T-helper 9 cell (primary cell): ENCODE results near the gene IL6ST.

Experiments
- DNase-seq: peaks from one replicate; pipeline ENCODE4 v3.0.0-alpha.2; 2020

The IL6ST gene

DNA sequence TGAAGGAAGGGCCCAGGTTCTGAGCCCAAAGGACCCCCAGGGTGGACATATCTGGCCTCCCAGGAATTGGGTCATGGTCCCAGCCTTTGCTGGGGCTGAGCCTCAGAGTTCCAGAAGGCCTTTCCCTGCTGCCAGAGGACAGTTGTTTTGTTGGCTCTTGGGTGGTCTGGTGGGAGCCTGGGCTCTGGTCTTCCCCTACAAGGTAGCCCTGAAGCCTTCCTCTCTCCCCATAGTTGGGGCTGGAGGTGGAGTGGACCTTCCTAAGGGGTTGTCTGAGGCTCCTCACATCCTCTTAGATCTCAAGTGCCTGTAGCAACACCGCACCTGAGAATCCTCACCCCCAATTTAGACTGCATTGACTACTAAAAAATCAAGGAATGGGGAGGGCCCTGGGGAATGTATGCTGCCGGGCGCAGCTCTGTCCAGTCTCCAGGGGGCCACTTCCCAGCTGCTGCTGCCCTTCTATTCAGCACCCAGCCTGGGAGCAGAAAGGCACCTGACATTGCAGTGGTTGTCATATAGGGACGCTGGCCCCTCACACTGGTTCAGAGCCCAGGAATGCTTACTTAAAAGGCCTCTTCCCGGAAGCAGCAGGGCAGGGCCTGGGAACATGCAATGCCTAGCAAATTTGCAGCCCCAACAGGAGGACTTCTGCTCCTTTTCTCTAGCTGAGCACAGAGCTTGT, 77.2 kb downstream of the IL6ST start:
- DNase-seq = no peak

DNA sequence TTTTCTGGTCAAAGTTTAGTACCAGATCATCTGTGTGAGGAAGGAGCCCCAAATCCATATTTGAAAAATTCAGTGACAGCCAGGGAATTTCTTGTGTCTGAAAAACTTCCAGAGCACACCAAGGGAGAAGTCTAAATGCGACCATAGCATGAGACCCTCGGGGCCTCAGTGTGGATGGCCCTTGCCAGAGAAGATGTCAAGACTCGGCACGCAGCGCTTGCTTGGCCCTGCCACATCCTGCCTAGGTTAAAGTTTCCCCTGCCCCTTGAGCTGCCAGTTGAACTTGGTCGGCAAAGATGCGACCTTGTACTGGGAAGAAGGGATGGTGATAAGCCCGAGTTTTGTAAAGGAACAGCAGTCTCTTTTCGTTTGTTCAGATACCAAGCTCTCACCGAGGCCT, 77.8 kb downstream of the IL6ST start:
- DNase-seq = no peak

DNA sequence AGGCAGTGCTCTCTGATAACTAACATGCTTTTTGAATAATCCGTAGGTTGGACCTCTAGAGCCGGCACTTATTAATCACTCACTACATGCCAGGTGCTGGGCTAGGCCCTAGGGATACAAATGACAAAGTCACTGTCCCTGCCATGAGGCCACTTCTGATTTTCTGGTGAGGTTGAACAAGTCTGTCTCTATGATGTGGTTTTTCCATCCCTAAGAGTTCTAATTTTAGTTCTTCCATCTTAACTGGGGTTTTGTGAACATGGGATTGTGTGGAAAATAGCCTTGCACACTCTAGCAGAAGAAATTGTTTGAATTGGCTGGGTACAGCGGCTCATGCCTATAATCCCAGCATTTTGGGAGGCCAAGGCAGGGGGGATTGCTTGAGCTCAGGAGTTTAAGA, 79.0 kb downstream of the IL6ST start:
- no peak for DNase-seq

DNA sequence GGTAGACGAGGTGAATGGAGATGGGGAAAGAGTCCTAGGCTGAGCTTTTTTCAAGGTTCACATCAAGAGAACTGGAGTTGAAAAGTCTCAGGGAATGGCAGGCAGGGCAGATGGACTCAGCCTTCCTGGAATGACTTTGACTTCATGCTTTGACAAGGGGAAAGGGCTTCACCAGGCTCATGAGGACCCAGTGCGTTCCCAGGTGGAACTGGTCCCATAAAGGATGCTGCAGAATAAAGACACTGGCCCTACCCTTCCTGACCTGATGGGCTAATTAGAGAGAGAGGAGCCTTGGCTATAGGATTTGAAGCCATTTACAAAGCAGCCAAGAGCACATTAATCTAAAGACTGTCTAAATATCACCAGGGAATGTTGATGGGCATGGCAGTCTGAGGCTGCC, 79.8 kb downstream of the IL6ST start:
- no peak for DNase-seq

DNA sequence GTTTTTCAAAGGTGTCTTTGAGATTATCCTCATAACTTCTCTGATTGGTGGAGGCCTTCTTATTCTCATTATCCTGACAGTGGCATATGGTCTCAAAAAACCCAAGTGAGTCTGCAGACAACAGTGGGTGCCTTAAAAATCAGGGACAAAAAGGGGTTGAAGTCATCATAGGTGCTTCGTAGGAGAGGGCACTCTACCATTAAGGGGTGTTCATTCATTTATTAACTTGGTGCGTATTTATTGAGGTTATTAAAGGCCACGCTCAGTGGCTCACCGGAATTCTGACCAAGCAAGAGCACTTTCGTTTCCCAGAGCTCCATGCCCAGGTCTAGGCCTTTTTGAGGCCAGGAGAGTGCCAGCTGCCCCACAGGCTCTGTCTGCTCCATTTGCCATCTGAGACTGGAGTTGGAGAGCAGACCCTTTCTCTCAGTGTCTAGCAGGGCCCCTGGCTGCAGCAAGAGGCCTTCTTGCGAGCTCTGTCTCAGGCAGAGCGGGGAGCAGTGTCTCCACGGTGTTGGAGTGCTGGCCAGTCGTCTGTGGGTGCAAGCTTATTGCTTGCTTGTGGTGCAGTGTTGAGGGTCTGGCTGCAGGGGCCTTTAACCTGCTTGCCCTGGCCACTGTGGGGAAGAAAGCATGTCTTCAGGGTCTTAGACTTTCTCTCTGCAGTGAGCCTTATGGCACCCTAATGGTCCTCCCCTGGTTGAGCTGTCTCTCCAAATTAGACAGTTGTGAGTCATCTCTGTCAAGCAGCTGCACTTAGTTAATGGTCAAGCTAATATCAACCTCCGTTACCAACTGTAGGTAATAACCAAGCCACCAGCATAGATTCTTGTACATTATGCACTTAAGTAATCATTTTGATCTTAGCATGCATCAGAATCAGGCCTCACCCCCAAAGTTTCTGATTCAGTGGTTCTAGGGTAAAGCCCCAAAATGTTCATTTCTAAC, 81.0 kb downstream of the IL6ST start:
- no peak for DNase-seq

DNA sequence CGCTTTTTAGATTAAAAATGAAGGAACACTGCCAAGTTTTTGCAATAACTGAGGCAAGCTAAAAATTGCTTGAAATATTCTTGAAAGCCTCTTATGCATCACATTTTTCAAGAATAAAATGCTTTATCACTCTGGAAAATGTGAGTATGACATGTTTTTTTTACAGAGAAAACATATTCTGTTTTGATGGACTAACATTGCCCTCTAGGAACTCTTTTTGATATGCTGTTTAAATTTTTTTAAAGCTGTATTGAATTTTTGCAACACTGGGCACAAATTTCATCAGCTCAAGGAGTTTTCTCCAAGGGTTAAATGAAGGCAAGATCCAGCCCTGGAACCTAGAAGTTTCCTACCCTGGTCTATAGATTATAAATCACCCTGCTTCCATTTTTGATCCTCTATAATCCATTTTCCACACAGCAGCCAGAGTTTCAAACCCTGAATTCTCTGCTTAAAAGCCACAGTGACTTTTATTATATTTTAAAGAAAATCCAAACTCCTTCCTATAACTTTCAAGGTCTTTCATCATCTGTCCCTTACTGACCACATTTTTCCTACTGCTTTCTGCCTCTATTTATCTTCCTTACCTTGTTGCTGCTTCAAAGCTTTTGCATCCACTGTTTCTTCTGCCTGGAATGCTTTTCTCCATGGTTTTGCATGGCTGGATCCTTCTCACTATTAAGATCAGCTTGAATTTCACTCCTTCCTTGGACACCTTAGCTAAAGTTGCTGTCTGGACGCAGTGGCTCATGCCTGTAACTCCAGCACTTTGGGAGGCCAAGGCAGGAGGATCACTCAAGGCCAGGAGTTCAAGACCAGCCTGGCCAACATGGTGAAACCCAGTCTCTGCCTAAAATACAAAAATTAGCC, 82.7 kb downstream of the IL6ST start:
- DNase-seq = no peak

DNA sequence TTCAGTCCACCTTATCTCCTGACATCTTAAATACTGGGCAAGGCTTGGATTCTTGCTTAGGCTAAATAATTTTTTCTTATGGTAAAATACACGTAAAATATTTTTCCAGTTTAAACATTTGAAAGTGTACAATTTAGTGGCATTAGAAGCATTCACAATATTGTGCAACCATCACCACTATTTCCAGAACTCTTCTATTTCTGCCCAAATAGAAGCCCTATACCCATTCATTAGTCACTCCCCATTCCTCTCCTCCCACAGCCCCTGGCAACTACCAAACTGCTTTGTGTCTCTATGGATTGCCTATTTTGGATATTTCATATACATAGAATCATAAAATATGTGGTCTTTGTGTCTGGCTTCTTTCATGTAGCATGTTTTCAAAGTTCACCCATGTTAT, 86.0 kb downstream of the IL6ST start:
- DNase-seq = no peak

DNA sequence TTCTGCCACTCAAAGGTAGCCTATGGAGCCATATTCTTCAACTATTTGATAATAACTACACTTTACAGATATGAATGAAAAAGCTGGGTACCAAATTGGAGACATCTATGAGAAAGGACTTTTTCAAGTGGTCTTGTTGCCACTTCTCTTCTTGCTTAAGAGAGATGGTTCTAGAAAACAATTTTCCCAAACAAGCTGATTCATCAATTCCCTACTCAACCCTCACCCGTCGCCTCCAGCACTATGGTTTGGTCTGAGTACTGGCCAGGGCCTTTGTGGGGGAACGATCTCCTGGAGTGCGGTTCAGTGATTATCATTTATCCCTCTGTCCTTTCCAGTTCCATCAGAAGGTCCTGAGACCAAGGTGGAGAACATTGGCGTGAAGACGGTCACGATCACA, 86.8 kb downstream of the IL6ST start:
- DNase-seq = no peak

DNA sequence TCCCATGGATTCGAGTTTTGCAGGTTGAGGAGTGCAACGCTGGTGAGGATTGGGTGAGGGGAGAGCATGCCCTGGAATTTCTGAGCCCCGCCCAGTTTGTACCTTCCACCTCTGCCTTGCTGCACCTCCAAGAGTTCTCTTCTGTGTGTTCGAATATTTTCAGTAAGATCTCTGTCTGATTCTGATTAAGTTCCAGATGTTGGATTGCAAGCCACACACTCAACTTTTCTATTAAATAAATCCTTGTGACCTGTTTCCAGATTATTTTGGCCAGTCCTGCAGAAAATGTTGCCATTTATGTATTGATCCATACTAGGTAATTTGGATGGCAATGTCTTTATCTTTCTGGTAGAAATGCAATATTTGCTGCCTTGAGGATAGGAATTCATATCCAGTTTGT, 89.5 kb downstream of the IL6ST start:
- no peak for DNase-seq

DNA sequence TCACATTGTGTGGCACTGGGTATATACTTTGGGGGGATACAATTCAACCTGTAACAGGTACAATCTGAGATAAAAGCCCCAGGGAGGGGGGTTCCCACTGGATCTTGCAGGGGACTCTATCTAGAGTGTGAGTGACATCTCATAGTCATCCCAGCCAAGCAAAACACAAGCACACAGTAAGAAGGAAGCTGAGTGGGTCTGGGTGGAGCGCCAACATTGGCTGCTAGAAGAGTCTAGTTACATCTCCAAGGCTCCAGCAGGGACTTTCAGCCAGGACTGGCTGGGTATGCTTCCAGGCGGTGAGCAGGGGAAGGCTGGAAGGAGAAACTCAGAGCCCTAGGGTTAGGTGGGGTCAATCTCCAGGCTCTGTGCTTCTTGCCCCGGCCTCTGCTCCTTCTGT, 90.6 kb downstream of the IL6ST start:
- no peak for DNase-seq

DNA sequence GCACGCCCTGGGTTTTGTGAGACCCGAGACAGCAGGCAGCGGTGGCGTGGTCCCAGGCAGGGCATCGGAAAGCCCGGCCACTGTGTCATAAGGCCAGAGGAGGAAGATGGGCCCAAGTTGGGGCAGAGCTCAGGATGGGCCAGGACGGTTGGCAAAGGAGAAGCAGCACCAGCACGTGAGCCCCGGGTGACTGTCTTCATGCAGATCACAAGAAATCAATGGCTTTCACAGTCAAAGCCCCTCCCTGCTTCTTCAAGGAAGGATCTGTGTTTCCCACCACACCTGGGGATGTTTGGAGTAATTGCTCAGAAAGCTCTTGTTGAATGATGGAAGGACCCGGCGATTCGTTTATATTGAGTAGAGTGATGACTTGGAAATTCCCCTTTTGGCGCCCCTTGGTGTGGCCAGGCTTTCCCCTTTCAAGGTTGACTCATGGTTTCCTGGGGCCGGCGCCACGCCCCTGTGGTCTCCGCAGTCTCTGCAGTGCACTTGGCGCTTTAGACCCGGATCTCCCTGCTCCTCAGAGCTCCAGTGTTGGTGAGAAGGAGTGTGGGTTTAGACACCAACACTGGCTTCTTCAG, 91.6 kb downstream of the IL6ST start:
- DNase-seq = peak; percentile 41

DNA sequence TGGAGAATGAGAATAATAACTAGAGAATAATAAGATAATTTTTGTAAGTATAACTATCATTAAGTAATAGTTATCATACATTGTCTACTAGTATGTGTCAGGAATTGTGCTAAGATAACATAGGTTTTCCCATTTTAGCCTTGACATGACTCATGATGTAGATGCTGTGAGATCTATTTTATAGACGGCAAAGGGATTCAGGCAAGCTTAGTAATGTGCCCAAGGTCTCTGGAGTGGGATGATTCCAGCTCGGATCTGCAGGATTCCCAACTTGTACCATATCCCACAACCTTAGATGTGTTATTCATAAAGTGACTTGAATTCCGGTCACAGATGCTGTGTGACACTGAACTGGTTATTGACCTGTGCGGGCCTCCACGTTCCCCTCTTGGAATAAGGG, 92.1 kb downstream of the IL6ST start:
- DNase-seq = no peak

DNA sequence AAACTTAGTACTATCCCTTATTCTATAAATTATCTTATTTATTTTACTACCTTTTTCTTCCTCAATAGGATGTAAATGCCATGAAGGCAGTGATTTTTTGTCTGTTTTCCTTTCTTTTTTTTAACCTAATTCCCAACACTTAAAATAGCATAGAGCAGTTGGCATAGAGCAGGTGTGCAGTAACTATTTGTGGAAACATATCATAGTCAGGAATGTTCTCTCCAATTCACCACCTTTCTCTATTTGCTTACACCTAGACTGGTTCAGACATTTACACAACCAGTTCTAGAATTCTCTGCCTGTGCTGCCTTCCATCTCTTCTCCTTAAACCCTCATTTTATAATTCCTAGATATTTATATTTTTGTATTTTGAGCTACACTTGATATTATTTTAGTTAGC, 94.0 kb downstream of the IL6ST start:
- DNase-seq = no peak

DNA sequence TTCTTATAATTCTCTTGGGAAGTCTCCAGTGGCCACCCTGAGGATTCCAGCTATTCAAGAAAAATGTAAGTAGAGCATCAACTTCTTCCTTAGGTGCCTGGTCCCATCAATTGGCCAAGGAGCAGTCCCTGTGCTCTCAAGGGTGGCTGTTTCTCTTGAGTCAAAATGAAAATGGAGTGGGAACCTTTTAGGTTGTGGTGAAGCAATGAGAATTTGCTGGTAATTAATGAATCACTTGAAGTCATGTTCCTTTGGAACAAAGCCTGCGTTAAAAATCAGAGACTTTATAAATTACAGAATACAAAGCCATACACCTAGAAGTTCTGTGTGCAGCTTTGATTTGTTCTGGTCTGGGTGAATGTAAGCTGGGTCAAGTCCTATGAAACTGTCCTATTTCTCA, 94.7 kb downstream of the IL6ST start:
- no peak for DNase-seq

DNA sequence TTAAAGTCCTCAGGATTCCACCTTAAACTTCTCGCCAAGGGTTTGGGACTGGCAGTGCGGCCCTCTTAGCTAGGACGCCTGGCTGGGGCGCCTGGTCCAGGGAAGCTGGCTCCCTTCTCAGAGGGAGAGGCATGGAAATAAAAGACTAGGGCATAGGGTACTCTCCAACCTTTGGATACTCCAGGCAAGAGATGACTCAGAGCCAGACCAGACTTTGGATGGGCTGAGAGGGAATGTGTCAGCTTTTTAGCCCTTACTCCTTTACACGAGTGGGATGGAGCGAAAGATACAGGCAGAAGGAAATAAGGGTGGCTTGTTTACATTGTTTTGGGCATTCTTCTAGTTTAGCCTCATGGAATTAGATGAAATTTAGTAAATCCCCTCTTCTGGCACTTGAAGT, 95.4 kb downstream of the IL6ST start:
- no peak for DNase-seq

DNA sequence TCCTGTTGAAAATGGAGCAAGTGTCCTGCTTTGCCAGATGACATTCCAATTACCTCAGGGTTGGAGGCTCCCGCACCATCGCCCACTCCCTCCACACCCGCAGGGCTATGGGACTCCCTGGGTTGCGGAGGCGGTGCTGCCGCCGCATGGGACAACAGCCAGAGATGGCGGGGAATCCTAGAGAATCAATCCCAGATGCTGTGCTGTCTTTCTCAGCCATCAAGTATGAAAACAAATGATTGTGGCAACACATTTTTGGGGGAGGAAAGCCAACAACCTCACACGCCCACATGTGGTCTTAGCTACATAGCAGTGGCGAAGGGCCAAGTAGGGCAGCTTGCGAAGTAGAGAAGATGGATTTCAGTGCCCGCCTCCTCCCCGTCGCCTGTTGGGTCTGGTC, 96.9 kb downstream of the IL6ST start:
- no peak for DNase-seq

DNA sequence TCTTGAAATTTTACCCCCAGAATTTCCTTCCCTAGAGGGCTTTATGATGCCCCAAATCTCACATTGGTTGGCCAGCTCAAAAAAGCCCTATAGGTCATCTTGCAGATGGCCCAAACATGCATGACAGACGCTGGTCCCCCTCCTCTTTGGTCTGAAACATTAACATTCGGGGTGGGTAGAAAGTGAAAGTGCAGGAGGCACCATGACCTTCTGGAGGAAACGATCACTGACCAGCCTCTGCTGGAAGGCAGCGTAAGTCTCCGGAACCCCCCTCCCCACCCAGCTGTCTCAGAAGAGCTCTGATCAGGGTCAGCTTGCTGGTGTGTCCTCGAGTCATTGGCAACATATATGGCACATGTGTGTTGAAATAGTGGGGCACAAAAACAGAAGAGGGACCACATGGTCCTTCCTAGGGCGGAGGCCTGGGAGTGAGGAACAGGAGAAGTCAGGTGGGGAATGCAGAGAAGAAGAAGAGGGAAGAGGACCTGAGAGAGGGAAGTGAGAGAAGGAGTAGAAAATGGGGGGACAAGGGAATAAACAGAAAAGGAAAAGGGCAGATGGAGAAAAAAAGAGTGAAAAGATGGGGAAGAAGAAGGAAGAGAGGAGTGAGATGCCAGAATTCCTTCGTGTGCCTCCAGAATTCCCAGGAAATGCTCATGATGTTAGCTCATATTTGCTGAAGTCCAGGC, 97.4 kb downstream of the IL6ST start:
- DNase-seq = no peak

DNA sequence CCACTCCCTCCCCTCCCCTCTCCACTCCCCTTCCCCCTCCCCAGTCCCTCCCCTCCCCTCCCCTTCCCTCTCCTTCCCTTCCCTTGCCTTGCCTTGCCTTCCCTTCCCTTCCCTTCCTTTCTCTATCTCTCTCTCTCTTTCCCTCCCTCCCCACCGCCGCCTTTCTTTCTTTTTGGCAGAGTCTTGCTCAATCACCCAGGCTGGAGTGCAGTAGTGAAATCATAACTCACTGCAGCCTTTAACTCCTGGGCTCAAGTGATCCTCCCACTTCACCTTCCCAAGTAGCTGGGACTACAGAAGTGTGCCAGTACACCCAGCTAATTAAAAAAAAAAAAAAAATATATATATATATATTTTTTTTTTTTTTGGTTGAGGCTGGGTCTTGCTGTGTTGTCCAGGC, 98.1 kb downstream of the IL6ST start:
- DNase-seq = no peak

DNA sequence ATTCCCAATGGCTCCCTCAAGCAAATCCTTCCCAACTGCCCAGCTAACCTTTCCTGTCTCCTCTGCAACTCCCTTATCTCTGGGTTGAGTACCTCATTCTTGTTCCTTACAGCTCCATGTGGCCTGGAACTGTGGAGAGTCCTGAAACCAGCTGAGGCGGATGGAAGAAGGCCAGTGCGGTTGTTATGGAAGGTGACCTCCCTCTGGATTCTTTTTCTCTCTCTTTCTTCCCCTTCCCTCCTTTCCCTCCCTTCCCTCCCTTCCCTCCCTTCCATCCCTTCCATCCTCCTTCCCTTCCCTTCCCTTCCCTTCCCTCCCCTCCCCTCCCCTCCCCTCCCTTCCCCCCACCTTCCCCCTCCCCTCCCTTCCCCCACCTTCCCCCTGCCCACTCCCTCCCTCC, 98.5 kb downstream of the IL6ST start:
- no peak for DNase-seq

DNA sequence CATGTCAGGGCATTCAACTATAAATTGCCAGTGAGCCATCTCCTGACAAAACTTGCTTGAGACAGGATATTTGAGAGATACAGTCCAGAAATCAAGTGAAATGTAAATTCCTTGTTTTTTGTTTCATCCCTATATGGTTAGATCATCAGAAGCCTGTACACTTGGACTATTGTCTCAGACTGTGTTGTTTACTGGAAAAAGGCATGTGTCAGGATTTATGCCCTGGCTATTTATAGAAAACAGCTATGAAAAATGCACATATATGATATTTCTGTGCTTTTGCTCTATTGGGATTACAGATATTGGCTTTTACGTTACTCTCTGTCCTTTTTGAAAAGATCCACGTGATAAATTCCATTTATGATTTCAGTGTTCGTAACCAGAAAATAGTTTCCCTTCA, 99.4 kb downstream of the IL6ST start:
- no peak for DNase-seq

DNA sequence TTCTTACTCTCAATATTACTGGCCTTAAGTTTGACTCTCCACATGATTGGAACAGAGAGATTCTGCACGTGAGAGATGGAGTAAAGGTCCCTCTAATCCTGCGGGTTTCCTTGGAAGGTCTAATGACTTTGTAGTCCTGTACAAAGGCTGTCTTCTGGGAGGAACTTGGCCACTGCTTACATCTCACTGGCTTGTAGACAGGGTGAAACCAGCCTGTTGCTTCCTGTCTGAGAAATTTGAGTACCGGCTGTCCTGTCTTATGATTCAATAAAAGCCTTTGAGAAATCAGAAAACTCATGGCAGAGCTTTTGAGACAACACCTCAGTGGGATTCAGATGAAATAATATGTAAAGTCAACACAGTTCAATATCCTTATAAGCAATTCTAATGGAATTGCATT, 100.6 kb downstream of the IL6ST start:
- DNase-seq = no peak

DNA sequence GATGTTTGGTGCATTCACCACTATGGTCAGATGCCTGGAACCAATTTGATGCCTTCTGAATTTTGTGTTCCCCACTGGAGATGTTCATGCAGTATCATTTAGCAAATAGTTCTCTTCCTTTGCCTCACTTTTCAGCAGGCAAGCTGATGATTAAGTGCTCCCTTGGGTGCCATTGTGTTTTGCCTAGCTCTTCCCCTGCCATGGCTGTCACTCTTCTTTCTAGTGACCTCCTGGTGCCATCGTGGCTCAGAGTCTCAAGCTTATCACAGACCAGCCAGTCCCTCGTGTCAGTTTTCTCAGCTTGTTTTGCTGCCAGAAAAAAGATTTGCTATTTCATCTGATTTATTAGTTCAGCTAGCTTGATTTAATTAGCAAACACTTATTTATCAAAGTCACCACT, 102.3 kb downstream of the IL6ST start:
- no peak for DNase-seq
